NCI-H1694 treated with DMSO at 0.1 percent for 48 hours (cell line): Measurements from ENCODE around the gene MRFAP1L1.
"Not testable (repeated sequence)": the region's sequence is repeated elsewhere in the genome, so short reads cannot be mapped to it uniquely, and the experiment has no call there.

ENCODE experiments used
- DNase-seq: peaks from one replicate; lab custom pipeline; 2025; lab: John Stamatoyannopoulos, UW

The MRFAP1L1 gene

GRCh38 chr4:6709230-6710114 lies at the start of gene MRFAP1L1:
Gene MRFAP1L1, minus strand, starts transcription at chr4:6709865. Its CDS starts 236 bp downstream, at chr4:6709629.
- DNase-seq = peak; percentile 88

GRCh38 chr4:6758728-6759127 lies 49.1 kb upstream of the MRFAP1L1 start:
- no peak for DNase-seq

DNA sequence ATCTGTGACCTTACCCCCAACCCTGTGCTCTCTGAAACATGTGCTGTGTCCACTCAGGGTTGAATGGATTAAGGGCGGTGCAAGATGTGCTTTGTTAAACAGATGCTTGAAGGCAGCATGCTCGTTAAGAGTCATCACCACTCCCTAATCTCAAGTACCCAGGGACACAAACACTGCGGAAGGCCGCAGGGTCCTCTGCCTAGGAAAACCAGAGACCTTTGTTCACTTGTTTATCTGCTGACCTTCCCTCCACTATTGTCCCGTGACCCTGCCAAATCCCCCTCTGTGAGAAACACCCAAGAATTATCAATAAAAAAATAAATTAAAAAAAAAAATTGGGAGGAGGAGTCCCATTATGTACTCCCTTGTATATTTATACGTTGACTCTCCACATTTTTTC lies 46.7 kb upstream of the MRFAP1L1 start:
- not testable (repeated sequence) for DNase-seq

DNA sequence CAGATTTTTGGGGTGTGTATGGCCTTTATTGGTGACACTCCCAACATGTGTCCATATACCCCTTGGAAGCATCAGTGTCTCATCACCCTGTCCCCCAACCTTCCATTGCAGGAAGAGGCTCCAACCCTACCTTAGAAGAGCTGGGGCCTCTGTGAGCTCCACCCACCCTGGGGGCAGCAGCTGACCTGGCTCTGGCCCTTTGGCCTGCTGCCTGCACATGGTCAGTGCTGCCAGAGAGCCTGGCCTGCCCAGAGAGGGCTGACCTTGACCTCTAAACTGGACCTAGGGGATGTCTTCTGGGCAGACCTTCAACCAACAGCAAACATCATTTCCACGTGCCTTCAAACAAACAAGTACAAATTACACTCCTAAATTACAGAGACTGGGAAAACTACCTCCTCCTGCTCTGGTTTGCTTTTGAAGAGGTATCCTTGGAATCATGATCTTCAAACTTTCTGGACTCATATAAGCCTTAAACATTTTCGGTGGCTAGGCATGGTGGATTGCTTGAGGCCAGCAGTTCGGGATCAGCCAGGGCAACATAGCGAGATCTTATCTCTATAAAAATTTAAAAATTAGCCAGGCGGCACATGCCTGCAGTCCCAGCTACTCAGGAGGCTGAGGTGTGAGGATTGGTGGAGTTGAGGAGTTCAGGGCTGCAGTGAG lies 45.6 kb upstream of the MRFAP1L1 start:
- DNase-seq = no peak

DNA sequence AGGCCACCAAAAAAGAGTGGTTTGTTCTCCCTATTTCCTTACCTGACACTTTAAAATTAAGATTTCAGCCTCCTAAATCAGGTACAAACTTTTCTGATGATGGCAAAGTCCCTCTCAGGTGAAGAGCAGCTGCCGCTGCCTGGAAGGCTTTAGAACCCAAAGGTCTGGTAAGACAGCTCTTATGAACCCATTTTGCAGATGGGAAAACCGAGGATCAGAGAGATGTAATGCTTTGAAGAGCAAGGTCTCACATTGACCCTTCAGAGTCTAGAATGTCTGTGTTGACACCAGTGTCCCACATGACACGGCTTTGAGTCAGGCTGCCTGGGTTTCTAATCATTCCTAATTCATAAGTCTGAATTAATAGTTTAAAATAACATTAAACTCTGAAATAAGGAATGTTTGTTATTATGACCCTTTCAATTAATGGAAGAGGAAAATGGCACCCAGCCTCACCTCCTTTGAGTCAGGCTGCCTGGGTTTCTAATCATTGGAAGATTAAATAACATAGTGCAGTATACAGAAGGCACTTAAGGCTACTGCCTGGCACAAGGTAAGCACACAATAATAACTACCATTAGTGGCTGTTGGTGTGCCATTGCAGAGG lies 44.9 kb upstream of the MRFAP1L1 start:
- no peak for DNase-seq

GRCh38 chr4:6753891-6754290 lies 44.2 kb upstream of the MRFAP1L1 start:
- no peak for DNase-seq

GRCh38 chr4:6753103-6753560 lies 43.5 kb upstream of the MRFAP1L1 start:
- DNase-seq = no peak

- DNase-seq = no peak
These were observed 42.8 kb upstream of the MRFAP1L1 start for GRCh38 chr4:6752486-6752829.

DNA sequence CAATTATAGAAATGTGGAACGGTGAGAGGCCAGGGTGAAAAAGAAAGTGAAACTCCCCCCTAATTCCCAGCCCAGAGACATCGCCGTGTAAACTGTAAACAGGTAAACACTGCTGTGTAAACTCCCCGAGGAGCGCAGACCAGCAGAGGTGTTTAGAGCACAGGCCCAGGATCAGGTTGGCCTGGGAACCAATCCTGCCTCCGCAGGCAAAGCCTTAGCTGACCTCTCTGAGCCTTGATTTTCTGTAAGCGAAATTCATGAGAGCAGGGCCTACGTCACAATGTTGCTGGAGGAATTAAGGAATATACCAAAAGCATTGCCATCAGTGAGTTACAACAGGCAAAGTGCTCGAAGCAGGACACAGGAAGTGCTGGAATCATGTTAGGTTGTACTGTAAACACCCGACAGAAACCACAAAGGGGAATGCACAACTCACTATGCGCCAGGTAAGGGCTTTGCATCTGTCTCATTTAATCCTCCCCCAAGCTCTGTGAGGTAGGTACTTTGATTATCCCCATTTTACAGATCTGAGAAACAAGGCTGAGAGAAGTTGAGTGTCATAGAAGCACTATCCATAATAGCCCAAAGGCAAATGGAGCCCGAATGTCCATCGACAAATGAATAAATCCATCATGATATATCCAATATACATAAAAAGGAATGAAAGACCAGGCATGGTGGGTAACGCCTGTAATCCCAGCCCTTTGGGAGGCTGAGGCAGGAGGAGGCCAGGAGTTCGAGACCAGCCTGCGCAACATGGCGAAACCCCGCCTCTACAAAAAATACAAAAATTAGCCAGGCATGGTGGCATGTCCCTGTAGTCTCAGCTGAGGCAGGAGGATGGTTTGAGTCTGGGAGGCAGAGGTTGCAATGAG lies 42.2 kb upstream of the MRFAP1L1 start:
- DNase-seq = no peak

DNA sequence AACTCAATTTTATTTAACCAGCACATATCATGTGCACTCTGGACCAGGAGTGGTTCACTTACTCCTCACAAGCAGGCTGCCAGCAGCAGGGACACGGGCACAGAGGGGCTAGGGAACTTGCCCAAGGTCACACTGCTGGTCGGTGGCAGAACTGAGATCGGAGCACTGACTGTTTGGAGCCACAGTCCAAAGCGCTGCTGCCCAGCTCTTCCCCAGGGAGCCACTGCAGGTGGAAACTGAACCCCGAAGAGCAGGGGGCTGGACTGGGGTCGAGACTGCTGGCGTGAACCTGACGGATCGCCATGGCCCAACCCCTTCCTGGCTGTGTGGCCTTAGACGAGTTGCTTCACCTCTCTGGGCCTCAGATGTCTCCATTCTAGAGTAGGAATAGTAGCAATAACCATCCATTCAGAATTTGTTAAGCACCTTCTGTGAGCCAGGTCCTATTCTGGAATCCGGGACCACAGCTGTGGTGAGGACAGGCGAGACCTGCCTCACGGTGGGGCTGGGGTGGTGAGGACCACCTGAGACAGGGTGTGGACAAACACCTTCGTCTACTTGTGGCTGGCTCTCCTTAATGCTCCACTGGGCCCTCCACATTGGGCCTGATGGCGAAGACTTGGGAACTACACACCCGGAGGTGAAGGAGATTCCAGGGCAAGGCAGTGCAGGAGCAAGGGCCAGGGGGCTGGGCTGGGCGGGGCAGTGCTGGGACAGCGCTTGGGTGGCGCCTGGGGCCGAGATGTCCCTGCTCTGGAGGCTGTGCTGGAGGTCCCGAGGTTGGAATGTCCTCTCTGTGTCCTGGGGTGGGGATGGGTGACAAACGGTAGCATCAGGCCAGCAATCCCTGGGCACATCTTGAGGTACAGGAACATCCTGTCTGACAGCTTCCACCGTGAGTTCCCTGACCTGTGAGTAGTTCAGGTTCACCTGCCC lies 40.9 kb upstream of the MRFAP1L1 start:
- DNase-seq = no peak

DNA sequence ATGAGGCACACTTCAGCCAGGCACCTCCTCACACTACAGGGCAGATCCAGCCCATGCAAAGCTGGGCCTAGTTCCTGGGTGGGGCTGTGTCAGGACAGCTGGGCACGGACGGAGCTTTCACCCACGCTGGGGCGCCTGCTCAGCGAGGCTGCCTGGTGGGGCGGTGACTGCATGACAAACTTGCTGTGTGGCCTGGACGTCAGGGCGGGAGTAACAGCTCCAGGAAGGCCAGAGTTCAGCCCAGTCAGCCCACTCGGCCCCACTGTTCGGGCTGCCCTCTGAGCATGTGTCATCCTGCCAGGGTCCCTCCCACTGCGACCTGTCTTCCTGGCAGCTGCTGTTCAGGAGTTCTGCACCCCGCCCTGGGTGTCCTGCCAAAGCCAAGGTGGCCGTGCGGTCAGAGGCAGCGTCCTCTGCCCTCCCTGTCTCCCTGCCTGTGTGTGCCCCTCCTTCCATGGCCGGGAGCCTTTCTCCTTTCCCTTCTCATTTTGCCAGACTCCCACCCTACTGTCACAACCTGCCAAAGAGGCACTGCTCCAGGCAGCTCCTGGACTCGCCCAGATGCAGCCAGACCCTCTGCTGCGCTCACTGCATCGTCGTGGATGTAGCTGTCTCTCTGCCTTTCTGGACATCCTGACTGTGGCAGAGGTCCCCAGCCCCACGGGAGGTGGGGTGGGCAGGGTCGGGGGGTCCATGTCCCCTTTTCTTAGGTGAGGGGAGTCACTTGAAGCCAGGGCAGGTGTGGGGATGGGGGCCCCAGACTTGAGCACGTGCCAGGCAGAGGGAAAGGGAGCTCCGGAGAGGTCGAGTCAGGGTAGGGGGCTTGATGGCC lies 39.9 kb upstream of the MRFAP1L1 start:
- no peak for DNase-seq

GRCh38 chr4:6748286-6748685 lies 38.6 kb upstream of the MRFAP1L1 start:
- no peak for DNase-seq

GRCh38 chr4:6747294-6748051 lies 37.8 kb upstream of the MRFAP1L1 start:
- DNase-seq = no peak

DNA sequence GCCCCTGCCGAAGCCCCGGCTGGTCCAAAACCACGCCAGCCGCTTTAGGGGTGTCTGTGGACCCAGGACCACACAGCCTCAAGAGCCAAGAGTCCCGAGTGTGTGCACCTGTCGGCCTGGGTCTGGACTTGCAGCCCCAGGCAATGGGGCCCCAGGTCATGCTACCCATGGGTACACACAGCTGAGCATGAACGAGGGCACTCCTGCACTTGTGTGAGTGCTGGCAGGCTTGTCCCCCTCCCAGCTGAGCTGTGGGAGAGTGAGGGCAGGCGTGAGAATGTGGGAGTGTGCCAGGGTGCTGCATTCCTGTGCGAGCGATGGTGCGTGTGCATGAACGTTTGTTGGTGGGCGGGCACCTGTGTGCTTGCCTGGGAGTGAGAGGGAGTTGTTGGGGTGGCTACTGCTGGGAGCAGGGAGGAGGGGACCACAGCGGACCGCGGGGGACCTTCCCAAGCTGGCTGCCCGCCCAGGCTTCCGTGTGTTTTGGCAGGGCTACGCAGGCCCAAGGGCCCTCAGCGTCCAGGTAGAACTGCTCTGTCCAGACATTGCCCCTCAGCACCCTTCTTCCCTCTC lies 37.1 kb upstream of the MRFAP1L1 start:
- no peak for DNase-seq

GRCh38 chr4:6742989-6743388 lies 33.3 kb upstream of the MRFAP1L1 start:
- no peak for DNase-seq

DNA sequence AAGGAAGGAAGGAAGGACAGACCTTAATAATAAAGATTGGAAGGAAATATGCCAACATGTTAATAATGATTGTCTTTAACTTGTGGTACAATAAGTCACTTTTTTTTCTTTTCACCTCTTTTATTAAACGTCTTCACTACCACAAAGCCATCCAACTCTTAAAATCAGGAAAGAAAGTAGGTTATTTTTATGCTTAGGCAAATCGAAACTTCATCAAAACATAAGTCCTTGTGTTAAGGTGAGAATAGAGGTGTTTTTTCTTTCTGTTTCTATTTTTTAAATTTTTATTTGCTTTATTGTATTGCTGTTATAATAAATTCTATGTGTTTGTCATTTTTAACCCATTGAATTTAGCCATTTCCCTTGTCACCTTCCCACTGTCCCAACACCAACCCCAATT lies 32.8 kb upstream of the MRFAP1L1 start:
- DNase-seq = no peak

DNA sequence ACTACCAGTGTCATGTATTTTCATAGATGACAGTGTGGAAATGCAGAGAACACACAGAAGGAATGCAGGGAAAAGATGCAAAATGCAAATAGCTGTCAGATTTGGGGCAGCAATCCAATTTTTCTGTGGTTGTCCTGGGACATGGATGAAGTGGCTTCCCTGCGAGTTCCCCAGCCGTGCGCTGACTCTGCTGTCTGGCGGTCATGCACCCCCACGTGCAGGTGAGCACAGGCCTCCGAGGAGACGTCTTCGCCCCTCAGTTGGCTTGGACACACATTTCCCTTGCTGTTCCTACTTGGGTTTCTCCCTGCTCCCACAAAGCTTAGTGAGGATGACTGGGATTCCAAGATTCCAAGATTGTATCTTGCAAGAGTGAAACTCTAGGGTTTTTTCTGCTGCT lies 30.7 kb upstream of the MRFAP1L1 start:
- DNase-seq = no peak

GRCh38 chr4:6739920-6740319 lies 30.3 kb upstream of the MRFAP1L1 start:
- DNase-seq = no peak
